Heart left ventricle (tissue), 13 donors: ENCODE results near the gene LHFPL3.

ENCODE experiments used
- POLR2A ChIP-seq, 2 donors: fragments of 450-650 bp; IDR thresholded peaks; one replicate each; pipeline ENCODE4 v1.6.1; 2017; ENCODE audit warnings: antibody characterized with exemption in 2 of 2, mild to moderate bottlenecking in 2 of 2, moderate library complexity in 2 of 2
- TF ChIP-seq, protein P1 (sequence below), 12 donors: fragments of 200-600 bp; sonication (generic) in 4 of 12; IDR thresholded peaks; one replicate each; pipeline versions ENCODE4 v1.5.0 to v1.8.0; 2018 to 2022; ENCODE audit warnings: antibody characterized with exemption in 12 of 12, mild to moderate bottlenecking in 5 of 12
- donor health status: ischemic (EF 13 %, LVEDD 7.1; RV severe dilation, severe dysfunction).
- donor health status: DM: no; HTN: yes; CAD: no.
- donor health status: DM: no; HTN: no; CAD: no.
- donor health status: ischemic (EF 25% LVEDD 6.9; RV normal size, moderate dysfunction).
- donor health status: ischemic (EF 25% LVEDD 5.7; RV mildly dilated, moderate dysfunction).
- donor health status: ischemic (EF 35%, LVEDD 5.7; RV mildly dilated, moderate dysfunction).
- donor health status: nonischemic (EF 11% LVEDD 7.7; RV severe dilation, severe dysfunction).
- donor health status: DM: yes; HTN: yes; CAD: no.
- donor health status: PGD.
- donor health status: ischemic (EF 29% LVEDD 5.4; RV normal size, mild dysfunction).
- donor health status: nonischemic (EF 23%, LVEDD 6.1; RV moderate dilation, normal function).

GRCh38 chr7:104898434-104898833 is 570.0 kb downstream of the LHFPL3 start:
- TF ChIP-seq, protein P1, sequence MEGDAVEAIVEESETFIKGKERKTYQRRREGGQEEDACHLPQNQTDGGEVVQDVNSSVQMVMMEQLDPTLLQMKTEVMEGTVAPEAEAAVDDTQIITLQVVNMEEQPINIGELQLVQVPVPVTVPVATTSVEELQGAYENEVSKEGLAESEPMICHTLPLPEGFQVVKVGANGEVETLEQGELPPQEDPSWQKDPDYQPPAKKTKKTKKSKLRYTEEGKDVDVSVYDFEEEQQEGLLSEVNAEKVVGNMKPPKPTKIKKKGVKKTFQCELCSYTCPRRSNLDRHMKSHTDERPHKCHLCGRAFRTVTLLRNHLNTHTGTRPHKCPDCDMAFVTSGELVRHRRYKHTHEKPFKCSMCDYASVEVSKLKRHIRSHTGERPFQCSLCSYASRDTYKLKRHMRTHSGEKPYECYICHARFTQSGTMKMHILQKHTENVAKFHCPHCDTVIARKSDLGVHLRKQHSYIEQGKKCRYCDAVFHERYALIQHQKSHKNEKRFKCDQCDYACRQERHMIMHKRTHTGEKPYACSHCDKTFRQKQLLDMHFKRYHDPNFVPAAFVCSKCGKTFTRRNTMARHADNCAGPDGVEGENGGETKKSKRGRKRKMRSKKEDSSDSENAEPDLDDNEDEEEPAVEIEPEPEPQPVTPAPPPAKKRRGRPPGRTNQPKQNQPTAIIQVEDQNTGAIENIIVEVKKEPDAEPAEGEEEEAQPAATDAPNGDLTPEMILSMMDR (IDR thresholded peaks at IDR 0.05) = no peak
- TF ChIP-seq POLR2A (IDR thresholded peaks at IDR 0.05) = no peak
